HepG2 (cell line): Measurements from ENCODE around the gene SRC. TPM values are rescaled to one million over a fixed set of nuclear protein-coding genes. Genes with fewer than 3 reads are reported as not detected.
A peak's percentile ranks its signal among the peaks of the same experiment; 100 is the strongest.

Experiments used
- CREM ChIP-seq, 2 experiments: sonication (generic) in 1 of 2; formaldehyde crosslinking in 1 of 2; IDR thresholded peaks; 2 replicates each; pipeline versions ENCODE4 v1.4.0 to v1.6.1; 2016 to 2020; ENCODE audit warnings: antibody characterized with exemption in 1 of 2, mild to moderate bottlenecking in 1 of 2, missing genetic modification reagents in 1 of 2
- FOSL1 ChIP-seq: sonication (generic); formaldehyde crosslinking; IDR thresholded peaks from 2 replicates; pipeline ENCODE4 v1.9.0; 2021; ENCODE audit warnings: missing genetic modification reagents, borderline replicate concordance
- NFIB ChIP-seq: sonication (generic); formaldehyde crosslinking; IDR thresholded peaks from 2 replicates; pipeline ENCODE4 v1.9.0; 2021; ENCODE audit warnings: missing genetic modification reagents, mild to moderate bottlenecking, borderline replicate concordance
- RELA ChIP-seq: sonication (generic); formaldehyde crosslinking; IDR thresholded peaks from 2 replicates; pipeline ENCODE4 v1.4.0; 2020; ENCODE audit warnings: missing genetic modification reagents
- SMAD1 ChIP-seq: sonication (generic); formaldehyde crosslinking; IDR thresholded peaks from 2 replicates; pipeline ENCODE4 v1.4.0; 2020; ENCODE audit warnings: missing genetic modification reagents, low read depth, mild to moderate bottlenecking, borderline replicate concordance
- ZNF382 ChIP-seq: sonication (generic); formaldehyde crosslinking; IDR thresholded peaks from 2 replicates; pipeline ENCODE4 v1.5.0; 2020; ENCODE audit warnings: missing genetic modification reagents, mild to moderate bottlenecking, borderline replicate concordance
- ZNF44 ChIP-seq: sonication (generic); formaldehyde crosslinking; IDR thresholded peaks from 2 replicates; pipeline ENCODE4 v1.5.1; 2020; ENCODE audit warnings: mild to moderate bottlenecking, missing genetic modification reagents
- ZNF550 ChIP-seq: sonication (generic); formaldehyde crosslinking; IDR thresholded peaks from 2 replicates; pipeline ENCODE4 v1.4.0; 2020; ENCODE audit warnings: mild to moderate bottlenecking, missing genetic modification reagents, borderline replicate concordance
- ZNF790 ChIP-seq: sonication (generic); formaldehyde crosslinking; IDR thresholded peaks from 2 replicates; pipeline ENCODE4 v1.8.0; 2022; ENCODE audit warnings: missing genetic modification reagents, mild to moderate bottlenecking, borderline replicate concordance
- polyA plus RNA-seq, 8 experiments: library from polyadenylated mRNA; depleted of rRNA in 3 of 8; stranded (reverse) in 7 of 8; unstranded in 1 of 8; fragments of >200 nt; fragmentation: Illumina TruSeq in 4 of 8; extraction: Trizol in 4 of 8; gene quantifications; 2 replicates each; pipeline versions ENCODE4 v1.2.1 to v1.2.3, GENCODE V29; 2011 to 2016; ENCODE audit warnings: low read depth in 4 of 8, missing spikeins in 1 of 8, mixed read lengths in 1 of 8; ENCODE audit not compliant: insufficient read depth in 1 of 8
- total RNA-seq, 5 experiments: library from RNA; depleted of rRNA; stranded (reverse); fragments of >200 nt; fragmentation: Illumina TruSeq; extraction: Trizol; gene quantifications; 2 replicates each; pipeline ENCODE4 v1.2.3, GENCODE V29; 2016; ENCODE audit warnings: low read depth in 1 of 5
- TF ChIP-seq, protein P1 (sequence below), 2 experiments: sonication (generic) in 1 of 2; formaldehyde crosslinking in 1 of 2; IDR thresholded peaks; 2 replicates each; pipeline versions ENCODE4 v1.6.1 to v1.9.0; 2014 to 2022; ENCODE audit warnings: antibody characterized with exemption in 1 of 2, borderline replicate concordance in 1 of 2, inconsistent platforms in 1 of 2, low read depth in 1 of 2, missing genetic modification reagents in 1 of 2
- TF ChIP-seq, protein P2 (sequence below), 2 experiments: fragments of 450-650 bp in 1 of 2; sonication (generic) in 1 of 2; formaldehyde crosslinking in 1 of 2; IDR thresholded peaks; 2 replicates each; pipeline versions ENCODE4 v1.6.1 to v1.8.0; 2016 to 2022; ENCODE audit warnings: antibody characterized with exemption in 1 of 2, mild to moderate bottlenecking in 1 of 2, missing genetic modification reagents in 1 of 2

Gene SRC
- total and polyA plus RNA-seq, 2 of the 13 experiments (the other 11 are each of a cell fraction or from before 2014, with no cell fraction given), result 54.7 to 192 TPM

DNA sequence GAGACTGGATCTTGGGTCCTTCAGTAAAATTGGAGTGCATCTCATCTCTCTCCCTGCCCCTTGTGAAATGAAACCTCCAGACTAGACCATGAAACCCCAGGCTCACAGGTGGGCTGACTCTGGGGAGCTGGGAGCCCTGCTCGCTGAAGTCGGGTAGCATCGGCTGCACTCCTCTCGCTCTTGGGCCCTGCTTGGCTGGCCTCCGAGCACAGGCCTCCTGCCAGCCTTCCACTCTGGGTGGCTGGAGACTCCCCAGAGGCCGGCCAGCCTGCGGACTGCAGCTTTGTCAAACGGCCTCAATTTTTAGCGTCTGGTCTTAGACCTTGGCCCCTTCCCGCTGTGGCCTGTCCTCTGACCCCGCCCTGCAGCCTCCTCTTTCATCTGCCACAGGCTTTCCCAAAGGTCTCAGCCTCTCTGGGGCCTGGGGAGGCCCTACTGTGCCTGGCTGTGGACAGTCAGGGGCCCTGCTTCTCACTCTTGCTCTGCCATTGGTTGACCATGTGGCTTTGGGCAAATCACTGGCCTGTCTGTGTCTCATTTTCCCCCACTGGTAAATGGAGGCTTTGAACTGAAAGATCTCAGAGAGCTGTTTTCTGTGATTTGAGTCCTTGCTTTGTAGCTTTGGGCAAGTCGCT lies 45.1 kb downstream of the SRC start (continued):
- TF ChIP-seq, protein P1, sequence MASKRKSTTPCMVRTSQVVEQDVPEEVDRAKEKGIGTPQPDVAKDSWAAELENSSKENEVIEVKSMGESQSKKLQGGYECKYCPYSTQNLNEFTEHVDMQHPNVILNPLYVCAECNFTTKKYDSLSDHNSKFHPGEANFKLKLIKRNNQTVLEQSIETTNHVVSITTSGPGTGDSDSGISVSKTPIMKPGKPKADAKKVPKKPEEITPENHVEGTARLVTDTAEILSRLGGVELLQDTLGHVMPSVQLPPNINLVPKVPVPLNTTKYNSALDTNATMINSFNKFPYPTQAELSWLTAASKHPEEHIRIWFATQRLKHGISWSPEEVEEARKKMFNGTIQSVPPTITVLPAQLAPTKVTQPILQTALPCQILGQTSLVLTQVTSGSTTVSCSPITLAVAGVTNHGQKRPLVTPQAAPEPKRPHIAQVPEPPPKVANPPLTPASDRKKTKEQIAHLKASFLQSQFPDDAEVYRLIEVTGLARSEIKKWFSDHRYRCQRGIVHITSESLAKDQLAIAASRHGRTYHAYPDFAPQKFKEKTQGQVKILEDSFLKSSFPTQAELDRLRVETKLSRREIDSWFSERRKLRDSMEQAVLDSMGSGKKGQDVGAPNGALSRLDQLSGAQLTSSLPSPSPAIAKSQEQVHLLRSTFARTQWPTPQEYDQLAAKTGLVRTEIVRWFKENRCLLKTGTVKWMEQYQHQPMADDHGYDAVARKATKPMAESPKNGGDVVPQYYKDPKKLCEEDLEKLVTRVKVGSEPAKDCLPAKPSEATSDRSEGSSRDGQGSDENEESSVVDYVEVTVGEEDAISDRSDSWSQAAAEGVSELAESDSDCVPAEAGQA (IDR thresholded peaks at IDR 0.05; ENCODE audit: low read depth), result no peak
- TF ChIP-seq, protein P1 (CRISPR knock-in tag; IDR thresholded peaks at IDR 0.05; ENCODE audit: borderline replicate concordance), result no peak
- peak; percentile 70; the same call in 1 of the 2 replicates for TF ChIP-seq ZNF790 (CRISPR knock-in tag)
- TF ChIP-seq NFIB (CRISPR knock-in tag), result no peak
- TF ChIP-seq ZNF382 (CRISPR knock-in tag), result no peak
- TF ChIP-seq ZNF44 (CRISPR knock-in tag), result peak; percentile 66; the same call in 1 of the 2 replicates
- TF ChIP-seq FOSL1 (CRISPR knock-in tag), result no peak
- TF ChIP-seq, protein P2, sequence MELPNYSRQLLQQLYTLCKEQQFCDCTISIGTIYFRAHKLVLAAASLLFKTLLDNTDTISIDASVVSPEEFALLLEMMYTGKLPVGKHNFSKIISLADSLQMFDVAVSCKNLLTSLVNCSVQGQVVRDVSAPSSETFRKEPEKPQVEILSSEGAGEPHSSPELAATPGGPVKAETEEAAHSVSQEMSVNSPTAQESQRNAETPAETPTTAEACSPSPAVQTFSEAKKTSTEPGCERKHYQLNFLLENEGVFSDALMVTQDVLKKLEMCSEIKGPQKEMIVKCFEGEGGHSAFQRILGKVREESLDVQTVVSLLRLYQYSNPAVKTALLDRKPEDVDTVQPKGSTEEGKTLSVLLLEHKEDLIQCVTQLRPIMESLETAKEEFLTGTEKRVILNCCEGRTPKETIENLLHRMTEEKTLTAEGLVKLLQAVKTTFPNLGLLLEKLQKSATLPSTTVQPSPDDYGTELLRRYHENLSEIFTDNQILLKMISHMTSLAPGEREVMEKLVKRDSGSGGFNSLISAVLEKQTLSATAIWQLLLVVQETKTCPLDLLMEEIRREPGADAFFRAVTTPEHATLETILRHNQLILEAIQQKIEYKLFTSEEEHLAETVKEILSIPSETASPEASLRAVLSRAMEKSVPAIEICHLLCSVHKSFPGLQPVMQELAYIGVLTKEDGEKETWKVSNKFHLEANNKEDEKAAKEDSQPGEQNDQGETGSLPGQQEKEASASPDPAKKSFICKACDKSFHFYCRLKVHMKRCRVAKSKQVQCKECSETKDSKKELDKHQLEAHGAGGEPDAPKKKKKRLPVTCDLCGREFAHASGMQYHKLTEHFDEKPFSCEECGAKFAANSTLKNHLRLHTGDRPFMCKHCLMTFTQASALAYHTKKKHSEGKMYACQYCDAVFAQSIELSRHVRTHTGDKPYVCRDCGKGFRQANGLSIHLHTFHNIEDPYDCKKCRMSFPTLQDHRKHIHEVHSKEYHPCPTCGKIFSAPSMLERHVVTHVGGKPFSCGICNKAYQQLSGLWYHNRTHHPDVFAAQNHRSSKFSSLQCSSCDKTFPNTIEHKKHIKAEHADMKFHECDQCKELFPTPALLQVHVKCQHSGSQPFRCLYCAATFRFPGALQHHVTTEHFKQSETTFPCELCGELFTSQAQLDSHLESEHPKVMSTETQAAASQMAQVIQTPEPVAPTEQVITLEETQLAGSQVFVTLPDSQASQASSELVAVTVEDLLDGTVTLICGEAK (IDR thresholded peaks at IDR 0.05), result no peak
- TF ChIP-seq, protein P2 (CRISPR knock-in tag; IDR thresholded peaks at IDR 0.05), result peak; percentile 48; the same call in 1 of the 2 replicates
- TF ChIP-seq ZNF550 (CRISPR knock-in tag), result peak; percentile 18; the same call in 1 of the 2 replicates
- peak; percentile 98 for TF ChIP-seq SMAD1 (CRISPR knock-in tag)
- TF ChIP-seq CREM (IDR thresholded peaks at IDR 0.05), result peak; percentile 73; the same call in 1 of the 2 replicates
- no peak for TF ChIP-seq CREM (CRISPR knock-in tag; IDR thresholded peaks at IDR 0.05)
- 0 out of 2 replicates have a peak, but pooled peaks have one; percentile 16 for TF ChIP-seq RELA (CRISPR knock-in tag)
